NCI-H526 (cell line): ENCODE results near the gene TTC6.

Source experiments
- DNase-seq, 2 experiments: peaks; one replicate each; lab custom pipeline; 2025; lab: John Stamatoyannopoulos, UW

Gene TTC6

DNA sequence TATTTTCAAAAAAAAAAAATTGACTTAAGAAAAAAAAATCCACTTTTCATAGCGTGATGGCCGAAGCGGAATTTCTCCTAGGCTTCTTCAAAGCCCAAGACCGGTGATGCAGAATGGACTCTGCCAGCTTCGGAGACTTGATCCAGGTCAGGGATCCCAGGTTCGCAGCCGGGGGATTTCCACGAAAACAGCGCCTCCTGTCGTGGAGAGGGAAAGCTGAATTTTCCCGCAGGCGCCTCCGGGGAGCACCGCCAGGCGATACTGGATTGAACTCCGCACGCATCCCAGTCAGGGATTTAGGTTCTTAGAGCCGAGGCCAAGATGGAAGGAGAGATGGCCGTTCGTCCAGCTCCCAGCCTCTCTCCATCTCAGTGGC, 2.1 kb downstream of the TTC6 start:
- DNase-seq = peak in 1 of 2 experiments; percentile 39

DNA sequence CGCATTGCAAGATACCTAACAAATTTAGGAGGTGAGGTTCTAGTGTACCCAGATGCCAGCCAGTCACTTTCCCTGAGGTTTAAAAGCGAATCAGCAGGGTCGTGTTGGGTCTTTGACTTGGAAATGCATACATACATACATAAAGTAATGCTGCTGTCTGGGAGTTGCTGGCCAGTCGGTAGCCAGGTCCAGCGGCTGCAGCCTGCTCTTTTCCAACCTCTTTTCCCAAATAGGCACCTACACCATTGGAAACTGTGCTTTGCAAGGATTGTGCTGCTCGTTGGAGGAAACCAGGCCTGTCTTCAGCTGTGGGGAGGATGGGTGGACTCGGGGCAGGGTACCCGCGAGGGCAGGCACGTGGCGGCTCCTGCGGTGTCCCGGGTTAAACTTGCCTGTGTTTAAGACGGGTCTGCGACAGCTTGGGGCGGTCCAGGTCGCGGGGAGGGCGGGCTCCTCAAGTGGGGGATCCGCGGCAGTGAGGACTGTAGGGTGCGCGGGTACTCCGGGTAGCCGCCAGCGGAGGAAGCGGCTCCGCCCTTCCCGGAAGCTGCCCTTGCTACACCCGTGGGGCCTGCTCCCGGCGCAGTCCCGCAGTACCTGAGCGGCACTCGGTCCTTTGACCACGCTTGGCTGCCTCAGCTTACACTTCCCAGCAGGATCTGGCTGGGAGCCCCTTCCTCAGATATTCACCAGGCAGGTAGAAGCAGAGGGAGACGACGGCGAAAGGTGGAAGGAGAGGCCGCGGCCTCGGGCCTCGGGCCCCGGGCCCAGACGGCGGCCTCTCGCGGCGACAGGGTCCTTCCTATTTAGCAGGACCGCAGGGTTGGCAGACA, 2.7 kb downstream of the TTC6 start:
- no peak for DNase-seq

DNA sequence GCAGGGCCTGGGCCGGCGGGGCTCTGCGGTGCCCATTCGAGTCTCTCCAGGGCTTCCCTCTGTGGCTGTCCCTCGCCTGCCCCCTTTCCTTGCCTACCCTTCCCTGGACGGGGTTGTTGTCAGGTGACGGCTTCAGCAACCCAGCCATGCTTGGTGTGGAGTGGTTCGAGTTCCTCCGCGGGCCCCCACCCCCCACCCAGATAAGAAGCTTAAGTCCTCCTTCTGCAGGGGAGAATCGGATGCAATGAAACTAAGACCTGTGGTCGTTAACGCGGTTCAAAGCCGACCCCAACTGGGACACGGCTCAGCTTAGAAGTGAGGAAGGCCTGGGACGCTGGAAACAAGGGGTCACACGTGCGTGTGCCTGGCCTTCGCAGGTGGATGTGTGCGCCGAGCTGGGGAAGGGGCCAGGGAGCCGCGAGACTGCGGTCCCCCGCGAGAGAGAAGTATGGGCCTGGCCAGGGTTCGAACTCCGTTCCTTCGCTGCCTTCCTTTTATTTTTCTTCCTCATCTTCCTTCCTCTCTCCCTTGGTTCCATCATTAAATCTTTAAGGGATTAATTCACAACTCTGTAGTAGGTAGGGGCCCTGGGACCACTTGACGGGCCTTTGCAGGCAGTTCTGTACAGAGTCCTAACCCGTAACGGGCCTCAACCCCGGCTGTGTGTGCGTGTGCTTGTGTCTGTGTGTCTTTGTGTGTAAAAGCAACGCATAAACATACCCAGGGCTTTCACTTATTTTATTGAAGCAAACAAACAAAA, 3.5 kb downstream of the TTC6 start:
- peak in 1 of 2 experiments; percentile 35 for DNase-seq

DNA sequence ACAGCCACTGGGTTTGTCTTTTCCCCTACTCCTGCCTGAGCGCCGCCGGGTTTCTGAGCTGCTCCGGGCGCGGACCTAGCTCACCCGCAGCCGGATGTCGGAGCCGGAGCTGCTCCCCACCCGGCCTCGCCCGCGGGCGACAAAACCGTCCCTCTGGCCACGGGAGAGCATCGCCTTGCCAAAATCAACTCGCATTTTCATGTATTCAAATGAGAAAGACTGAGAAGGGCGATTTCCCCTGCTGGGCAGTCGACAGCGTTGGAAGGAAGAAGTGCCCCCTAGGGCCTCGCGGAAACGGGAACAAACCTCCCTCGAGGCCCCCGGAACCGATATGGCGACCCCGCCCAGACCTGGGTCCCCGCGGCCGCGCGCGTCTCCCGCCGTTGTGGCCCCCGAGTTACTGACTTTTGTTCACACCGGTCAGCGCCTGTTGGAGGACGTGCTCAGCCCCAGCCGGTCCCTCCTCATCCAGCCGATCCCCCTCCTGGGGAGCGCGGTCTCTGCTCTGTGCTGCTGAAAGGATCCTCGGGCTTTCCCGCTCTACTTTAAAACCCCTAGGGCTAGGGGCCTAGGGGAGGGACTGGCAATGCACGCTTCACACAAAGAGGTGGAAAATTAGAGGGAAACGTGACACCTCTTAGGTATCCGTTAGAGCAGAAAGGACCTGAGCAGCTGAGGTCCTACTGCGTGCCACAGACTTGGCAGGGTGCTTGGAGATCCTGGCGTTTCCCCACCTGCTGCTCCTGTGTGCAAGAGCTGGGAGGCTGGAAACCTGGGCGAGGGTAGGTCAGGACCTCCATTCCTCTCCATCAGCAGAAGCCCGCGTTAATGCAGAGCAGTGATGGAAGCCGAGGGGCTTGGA, 4.3 kb downstream of the TTC6 start:
- peak; percentile 86 to 95 for DNase-seq

DNA sequence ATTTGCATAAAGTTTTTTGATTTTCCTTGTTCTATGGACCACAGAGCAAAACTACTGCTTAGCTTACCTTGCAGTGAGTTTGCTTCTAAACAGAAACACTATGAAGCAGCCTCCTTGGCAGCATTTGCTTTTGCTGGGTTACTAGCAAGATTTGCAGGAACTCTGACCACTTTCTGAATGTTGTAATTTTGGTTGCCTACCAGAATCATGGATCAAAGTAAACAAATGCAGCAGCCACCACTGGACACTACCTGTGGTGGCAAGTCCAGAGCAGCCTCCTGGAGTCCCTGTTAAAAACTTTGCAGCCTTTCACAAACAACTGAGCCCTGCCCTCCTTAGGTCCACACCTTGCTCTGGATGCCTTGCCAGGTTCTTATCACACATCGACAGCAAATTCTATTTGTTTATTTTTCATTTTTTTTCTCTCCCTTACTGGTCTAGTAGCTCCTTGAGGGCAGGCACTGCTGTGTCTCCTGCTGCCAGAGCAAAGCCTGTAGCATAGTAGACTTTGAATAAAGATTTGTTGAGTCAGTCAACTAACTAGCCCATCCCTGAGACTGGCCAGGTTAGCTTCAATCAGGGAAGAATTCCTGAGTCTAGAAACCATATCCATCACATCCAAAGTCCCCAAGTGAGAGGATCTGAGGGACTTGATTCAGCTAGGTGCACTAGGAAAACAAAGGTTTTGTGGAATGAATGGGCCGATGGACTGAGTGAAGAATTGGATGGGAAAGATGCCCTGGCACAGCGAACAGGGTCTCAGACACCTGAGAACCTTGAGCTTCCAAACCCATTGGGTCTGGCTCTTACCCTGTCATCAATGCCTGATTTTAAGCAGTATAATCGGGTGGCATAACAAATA, 5.7 kb downstream of the TTC6 start:
- DNase-seq = no peak

DNA sequence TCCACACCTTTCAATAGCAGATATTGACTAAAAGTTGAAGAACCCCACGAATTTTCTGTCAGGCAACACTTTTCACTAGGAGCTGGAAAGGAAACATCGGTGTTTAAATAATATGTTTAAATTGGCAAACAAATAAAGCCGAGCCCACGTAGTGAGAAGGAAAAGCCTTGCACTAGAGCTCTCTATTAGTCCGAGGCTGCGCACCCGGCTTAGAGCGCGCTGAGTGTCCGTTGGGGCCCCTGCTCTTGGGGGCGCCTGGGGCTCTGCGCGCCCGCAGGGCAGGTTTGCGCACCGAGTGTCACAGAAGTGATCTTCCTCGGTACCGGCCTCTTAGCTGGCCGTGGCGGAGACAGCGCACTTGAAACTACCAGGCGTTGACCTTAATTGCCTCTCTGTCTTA, 6.4 kb downstream of the TTC6 start:
- no peak for DNase-seq

DNA sequence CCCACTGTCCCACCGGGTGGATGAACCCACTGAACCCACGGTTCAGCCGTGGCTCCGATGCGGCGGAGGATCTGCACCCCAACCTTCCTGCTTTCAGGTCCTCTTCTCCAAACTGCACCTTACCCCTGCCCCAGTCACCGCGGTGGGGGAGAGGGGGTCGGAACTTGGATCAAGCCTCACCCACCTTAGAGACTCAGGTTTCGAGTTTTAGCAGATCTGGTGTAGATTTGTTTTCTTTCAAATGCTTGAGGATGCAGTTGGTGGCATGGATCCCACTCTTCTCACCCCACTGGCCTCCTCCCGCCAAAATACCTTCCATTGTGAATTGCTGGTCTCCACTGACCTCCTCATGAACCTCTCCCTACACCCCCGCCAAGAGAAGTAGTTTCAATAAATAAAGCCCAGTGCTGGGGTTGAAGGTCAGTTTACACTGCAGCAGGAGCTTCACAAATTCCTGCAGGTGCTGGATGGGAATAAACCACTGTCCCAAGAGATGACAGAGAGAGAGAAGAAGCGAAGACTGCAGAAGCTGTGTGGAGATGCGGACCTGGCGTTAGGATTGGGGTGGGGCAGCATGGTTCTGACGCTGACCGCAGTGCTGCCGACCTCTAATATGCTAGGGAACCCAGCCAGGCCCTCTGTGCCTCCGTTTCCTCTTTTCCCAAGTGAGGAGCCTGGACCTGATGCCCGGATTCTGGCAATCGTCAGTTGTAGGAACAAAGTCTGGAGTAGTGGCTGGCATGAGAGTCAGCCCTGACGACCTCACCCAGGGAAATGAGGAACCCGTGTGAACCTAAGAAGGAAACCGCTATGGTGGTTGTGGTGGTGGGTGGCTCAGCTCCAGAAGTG, 7.4 kb downstream of the TTC6 start:
- no peak for DNase-seq

DNA sequence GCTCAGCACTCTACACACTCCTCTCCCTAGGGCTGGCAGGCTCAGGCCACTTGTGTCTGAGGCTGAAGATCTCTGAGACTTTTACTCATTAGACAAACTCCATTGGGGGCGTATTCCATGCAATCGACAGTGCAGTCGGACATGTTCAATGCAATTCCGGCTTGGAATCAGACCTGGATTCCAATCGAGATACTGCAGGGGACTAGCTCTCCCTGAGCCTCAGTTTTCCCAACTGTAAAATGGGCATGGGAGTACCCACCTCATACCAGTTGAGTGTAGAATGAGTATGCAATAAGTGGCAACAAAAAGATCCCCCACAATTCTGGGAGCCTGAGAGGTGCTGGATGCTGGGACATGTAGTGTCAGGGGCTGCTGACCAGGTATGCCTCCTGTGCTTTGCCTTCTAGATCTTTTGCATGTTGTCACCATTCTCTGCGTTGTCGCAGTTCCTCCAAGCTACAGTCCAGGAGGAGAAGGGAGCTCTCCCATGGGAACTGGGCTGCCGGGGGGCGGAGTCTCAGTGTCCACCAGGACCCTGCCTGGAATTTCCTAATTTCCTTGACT, 8.3 kb downstream of the TTC6 start:
- DNase-seq = no peak

DNA sequence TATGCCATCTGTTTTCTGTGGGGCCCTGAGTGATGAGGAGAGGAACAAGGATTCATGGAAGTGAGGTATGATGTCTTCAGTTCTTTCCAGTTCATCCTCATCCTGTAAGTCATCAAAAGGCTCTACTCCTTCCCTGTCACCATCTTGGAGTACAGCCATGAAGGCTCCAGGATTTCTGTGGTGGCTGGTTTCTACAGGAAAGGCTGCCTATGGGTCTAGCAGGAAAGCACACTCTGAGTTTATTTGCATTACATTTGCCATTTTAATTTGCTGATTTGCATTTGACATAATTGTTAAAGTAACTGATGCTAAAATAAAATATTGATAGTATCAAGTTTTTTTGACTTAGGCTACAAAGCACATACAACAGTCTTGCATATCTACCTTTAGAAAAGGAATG, 11.2 kb downstream of the TTC6 start:
- DNase-seq = peak; percentile 90 to 91

DNA sequence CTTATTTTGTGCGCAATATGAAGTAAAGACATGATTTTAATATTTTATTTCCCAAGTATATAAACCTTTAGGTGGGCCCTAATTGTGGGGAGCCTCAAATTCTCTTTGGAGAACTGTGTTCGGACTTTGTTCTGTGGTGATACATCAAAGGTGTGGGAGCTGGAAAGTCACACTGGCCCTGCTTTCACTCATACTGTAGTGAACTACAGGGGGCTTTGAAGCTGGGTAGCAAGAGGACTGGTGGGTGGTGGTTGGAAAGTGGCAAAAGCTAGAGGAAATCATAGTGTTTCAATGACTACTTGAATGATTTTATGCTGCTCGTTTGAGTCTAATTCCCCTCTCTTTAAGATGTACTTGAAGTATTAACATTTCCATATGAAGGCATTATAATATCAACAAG, 13.2 kb downstream of the TTC6 start:
- no peak for DNase-seq

DNA sequence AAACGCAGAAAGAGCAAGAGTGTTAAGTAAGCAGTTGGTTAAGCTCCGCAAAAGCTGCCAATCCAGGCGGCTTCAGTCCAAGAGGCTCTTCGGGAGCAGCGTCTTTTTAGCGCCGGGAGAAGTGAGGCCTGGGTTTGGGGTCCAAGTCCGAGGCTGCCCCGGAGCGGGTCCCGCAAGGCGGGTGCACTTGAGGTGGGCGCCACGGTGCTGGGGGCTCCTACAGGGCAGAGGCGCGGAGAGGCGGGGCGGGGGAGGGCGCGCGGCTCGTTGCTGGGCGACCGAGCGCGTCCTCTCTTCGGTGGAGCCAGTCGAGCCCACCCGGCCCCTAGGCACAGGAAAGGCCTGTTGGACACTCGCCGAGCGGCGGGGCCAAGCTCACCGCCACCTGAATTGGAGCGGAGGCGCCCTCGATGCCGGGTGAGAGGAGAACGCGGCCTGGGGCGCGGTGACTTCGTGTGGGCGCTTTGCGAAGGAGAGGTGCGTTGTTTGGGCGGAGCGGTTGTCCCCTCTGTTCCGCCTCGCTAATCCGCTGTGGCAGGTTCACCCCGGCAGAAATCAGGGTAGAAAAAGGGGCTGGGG, 15.6 kb downstream of the TTC6 start:
- no peak for DNase-seq

DNA sequence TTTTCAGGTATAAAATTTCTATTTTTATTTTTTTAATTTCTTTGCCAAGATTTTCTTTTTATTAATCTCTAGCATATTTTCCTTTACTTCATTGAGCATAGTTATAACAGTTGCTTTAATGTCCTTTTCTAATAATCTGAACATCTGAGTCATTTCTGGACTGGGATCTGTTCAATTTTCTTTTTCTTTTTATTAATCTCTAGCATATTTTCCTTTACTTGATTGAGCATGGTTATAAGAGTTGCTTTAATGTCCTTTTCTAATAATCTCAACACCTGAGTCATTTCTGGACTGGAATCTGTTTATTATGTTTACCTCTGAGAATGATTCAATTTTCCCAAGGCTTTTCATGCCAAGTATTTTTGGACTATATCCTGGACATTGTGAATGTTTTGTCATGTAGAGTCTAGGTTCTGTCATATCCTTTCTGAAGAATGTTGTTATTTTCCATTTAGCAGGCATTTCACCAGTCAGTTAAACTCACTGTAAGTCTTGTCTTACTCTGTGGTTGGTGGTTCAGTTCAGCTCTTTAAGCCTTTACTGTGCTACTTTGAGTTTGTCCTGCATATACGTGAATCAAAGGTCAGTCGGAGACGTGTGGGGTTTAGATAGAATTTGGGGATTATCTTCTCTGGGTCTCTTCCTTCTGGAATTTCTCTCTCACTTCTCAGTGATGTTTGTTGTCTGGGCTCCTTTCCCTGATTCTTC, 20.3 kb downstream of the TTC6 start:
- no peak for DNase-seq

DNA sequence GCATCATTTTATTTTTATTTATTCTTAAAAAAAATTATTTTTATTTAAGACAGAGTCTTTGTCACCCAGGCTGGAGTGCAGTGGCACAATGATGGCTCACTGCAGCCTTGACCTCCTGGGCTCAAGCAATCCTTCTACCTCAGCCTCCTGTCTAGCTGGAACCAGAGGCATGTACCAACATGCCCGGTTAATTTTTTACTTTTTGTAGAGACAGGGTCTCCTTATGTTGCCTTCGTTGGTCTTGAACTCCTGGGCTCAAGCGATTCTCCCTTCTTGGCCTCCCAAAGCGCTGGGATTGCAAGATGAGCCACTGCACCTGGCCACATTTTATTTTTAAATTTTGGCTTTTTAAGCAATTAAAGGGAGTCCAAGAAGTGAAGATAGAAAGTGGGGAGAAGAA, 21.4 kb downstream of the TTC6 start:
- DNase-seq = no peak

DNA sequence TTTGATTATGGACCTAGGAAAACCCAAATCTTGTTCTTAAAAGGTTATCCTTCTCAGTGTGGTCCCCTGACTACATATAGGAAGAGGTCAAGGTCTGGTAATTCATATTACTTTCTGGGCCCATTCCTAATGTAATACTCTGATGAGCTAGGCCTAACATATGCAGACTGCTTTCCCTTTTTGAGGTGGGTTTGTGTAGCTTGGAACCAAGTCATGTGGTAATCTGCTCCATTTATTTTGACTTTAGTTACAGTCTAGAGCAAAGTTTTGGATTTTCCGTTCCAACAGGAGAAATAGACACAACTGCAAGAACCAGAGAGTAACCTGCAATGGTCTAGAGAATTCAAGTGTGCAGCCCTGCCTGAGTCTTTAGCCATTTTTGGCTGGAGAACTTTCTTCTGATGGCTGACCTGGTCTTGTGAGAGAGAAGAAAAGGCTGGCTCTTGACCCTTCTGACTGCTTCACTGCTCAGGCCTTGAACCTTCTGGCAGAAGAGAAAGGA, 22.5 kb downstream of the TTC6 start:
- DNase-seq = no peak

DNA sequence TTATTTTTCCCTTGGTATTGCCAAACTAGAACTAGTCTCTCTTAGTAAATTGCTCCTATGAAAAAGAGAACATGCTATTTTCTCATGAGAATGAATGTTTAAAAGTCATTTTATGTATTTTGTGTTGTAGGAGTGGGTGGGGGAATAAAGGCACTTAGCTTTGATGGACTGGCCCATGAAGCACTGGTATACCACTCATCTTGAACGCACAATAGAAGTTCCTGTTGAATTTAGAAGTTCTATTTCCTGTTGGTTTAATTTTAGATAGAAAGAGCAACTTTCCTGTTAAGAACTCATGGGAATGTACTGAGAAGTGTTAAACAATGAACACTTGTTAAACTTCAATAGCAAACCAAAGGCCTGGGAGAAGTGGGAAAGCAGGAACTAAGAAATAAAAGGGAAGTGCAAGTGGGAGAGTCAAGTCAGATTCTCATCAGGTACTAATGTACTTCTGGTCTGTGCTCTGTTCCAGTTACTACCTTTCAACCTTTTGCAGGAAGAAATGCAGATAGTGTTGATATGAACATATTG, 23.1 kb downstream of the TTC6 start:
- DNase-seq = no peak

DNA sequence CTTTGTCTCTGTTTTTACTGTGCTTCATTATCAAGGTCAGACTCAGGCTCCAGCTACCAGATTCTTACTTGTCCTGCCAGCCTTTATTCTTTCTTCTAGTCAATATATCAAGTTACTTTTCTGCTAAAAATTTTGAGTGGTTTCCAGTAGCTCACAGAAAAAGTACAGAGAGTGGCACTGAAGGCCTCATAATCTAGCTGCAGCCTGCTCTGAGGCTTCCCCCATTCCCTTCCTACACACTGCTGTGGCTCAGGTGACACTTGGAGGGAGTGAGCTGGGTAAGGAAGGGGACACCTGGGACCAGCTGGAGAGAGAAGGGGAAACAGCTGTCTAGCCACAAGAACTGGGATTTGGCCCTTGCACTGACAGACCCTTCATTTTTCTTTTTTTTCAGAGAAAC, 25.4 kb downstream of the TTC6 start:
- no peak for DNase-seq

DNA sequence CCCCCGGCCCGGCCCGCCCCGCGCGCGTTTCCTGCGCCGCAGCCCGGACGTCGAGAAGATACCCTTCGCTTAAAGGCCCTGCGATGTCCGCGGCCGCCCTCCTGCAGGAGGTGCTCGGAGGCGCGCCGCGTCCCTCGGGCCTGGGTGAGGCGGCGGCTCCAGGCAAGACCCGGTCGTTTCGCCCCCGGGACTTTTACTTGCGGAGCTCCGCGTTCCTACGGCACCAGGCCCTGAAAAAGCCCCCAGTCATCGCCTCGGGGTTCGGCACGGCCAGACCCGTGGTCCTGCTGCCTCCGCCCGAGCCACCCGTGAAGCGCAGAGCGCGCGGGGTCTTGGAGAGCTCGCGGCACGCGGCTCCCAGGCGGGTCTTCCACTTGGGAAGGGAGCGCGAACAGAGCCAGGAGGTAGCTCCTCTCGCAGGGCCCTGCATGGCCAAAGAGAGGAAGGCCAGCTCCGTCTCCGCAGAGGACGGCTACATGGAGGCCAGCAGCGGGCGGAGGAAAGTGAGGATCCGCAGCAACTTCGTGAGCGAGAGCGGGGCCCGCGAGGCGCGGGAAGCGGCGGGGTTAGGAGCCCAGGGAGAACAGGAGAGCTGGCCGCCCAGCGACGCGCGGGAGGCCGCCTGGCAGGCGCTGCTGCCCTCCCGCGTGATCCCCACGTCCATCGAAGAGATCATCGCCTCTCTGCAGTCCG, 26.9 kb downstream of the TTC6 start:
- no peak for DNase-seq

DNA sequence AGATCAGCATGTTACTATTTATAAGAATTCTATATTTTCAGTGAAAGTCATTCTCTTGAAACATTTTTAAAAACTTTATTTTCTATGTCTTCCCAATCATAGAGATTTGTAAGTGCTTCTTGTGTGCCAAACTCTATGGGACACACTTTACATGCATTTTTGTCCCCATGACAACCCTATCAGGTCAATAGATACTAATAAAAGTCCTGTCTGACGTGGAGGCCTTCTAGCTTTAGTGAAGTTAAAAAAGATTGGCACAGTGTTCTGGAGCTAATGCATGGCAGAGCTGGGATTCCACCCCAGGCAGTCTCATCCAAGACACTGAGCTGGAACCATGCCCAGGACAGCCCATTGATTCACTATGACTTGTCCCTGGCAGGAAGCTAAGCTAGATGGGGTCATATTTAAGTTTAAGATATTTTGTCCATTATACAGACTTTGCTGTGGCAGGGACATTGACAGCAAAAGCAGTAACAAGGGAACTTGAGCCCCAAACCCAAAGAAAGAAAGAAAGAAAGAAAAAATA, 28.1 kb downstream of the TTC6 start:
- no peak for DNase-seq
